GM12872 (cell line): ENCODE measurements around the gene ICA1.

ENCODE experiments used
- CTCF ChIP-seq: IDR thresholded peaks from 3 replicates; pipeline ENCODE4 v1.5.1; 2011; ENCODE audit warnings: low read depth, mild to moderate bottlenecking, low read length, moderate library complexity; ENCODE audit not compliant: insufficient read depth

The ICA1 gene

GRCh38 chr7:8063706-8064297 lies 198.2 kb downstream of the ICA1 start:
- no peak for TF ChIP-seq CTCF
